Suppressor macrophage treated with lipopolysaccharide for 1 hour (primary cell): Measurements from ENCODE around the gene VWA5A.
A peak's percentile ranks its signal among the peaks of the same experiment; 100 is the strongest.

Source experiments
- DNase-seq, 3 donors: peaks; one replicate each; pipeline ENCODE4 v3.0.0-alpha.2; 2020 to 2022

Gene VWA5A

DNA sequence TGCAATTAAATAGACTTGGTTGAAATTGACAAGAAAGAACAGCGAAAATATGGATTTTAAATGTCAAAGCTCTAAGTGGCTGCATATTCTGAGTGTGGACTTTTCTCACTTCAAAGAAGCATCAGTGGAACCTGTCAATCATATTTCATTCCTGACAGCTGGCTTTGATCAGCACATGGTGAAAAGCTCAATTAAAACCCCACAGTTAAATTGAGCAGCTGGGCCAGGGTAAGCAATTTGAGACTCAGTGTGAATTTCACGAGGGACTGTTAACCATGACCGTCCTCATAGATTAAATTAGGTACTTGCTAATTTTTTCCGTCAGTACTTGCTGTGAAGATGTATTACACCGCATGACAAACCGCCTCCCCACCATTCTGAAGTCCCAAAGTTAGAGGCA, 56.9 kb downstream of the VWA5A start:
- no peak for DNase-seq

DNA sequence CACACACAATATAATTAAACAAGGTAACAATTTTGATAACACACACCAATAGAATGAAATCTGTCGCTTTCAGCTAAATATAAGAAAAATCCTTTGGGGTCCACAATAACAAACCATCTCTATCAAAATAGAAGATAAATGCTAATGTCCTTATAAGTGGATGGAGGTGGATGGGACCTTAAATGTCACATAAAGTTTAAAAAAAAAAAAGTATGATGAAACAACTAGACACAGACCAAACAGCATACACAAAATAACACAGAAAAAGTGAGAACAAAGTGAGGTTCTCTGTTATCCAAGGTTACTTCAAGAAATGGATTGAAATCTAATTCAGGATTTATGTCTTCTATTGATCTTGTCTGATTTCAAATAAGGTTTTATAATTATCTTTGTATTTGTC, 57.3 kb downstream of the VWA5A start:
- no peak for DNase-seq

DNA sequence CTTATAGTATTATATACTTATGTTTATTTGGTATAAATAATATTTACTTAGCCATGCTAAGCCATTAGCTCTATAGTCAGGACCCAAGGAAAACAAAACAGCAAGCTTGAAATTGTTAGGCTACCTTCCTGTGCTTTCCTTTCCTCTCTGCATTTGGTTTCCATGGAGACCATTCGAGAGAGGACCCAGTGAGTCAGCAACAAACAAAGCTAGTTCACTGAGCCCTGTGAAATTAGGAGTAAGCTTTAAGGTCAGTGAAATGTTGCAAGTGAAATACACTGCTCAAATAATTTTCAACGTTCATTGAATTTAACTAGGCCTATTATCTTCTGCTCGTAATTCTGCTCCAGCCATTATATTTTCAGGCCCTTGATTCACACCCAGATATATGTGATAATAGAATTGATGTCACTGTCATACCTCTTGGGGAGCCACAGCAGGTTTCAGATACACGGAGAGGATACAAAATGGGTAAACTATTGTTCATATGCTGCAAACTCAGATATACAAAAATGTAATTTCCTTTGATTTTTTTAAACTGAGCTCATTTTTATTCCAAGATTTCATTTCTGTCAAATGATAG, 58.8 kb downstream of the VWA5A start:
- DNase-seq: peak; percentile 55 to 68 (median 66)

GRCh38 chr11:124176925-124177715, 61.9 kb downstream of the VWA5A start:
- DNase-seq: peak; percentile 64 to 87 (median 83)

- DNase-seq: no peak
These were observed 64.1 kb downstream of the VWA5A start for GRCh38 chr11:124179310-124179709.

- no peak for DNase-seq
These were observed 67.8 kb downstream of the VWA5A start, which contains the start of gene OR10D3 for GRCh38 chr11:124183068-124183467. Gene OR10D3 (plus strand): TSS chr11:124183345. CDS start chr11:124185270, 1,925 bp downstream.

DNA sequence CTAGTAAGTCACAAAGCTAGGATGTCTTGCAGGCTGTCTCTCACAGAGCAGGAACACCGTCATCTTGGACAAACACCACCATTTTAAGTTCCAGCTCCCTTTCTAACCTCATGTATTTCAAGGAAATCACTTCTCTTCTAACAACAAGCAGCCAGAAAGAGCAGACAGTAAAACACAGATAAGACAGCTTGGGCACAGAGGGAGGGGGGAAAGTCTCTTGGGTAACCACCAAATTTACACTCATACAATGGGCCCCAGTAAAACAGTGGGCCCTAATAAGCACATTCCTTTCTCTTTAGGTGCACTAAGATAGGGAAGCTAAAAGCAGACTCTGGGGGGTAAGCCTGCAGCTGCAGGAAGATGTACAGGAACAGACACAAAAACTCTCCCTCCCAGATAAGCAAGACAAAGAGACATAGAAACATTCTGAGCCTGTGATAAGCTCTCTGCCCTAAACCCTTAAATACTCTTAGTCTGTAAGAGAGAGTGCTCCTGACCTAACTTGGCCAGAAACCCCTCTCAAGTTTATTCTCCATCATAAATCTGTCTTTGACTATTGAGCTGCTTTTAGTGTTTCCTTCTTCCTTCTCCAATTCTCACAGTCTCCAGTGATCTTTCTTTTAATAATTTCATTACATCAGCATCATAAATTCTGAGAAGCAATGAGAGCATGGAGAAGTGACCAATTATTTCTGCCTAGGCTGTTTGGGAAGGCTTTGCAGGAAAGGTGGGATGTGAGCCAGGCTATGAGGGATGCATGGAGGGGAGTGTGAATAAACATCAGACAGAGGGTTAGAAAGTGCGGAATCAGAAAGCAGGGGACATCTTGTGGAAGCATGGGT, 75.3 kb downstream of the VWA5A start:
- DNase-seq: no peak

- peak in 2 of 3 donors; percentile 54 to 58 for DNase-seq
These were observed 78.2 kb downstream of the VWA5A start for GRCh38 chr11:124193221-124194010.

- DNase-seq: no peak
These were observed 79.3 kb downstream of the VWA5A start for GRCh38 chr11:124194293-124195188.

- peak; percentile 67 to 78 (median 74) for DNase-seq
These were observed 80.0 kb downstream of the VWA5A start for GRCh38 chr11:124195189-124195734.
